ENCODE data around the gene ADPRHL1.

Gene ADPRHL1

GRCh38 chr13:113432506-113433270 is 20.6 kb downstream of the ADPRHL1 start:
- TF ChIP-seq, protein P1, sequence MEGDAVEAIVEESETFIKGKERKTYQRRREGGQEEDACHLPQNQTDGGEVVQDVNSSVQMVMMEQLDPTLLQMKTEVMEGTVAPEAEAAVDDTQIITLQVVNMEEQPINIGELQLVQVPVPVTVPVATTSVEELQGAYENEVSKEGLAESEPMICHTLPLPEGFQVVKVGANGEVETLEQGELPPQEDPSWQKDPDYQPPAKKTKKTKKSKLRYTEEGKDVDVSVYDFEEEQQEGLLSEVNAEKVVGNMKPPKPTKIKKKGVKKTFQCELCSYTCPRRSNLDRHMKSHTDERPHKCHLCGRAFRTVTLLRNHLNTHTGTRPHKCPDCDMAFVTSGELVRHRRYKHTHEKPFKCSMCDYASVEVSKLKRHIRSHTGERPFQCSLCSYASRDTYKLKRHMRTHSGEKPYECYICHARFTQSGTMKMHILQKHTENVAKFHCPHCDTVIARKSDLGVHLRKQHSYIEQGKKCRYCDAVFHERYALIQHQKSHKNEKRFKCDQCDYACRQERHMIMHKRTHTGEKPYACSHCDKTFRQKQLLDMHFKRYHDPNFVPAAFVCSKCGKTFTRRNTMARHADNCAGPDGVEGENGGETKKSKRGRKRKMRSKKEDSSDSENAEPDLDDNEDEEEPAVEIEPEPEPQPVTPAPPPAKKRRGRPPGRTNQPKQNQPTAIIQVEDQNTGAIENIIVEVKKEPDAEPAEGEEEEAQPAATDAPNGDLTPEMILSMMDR (IDR thresholded peaks at IDR 0.05; ENCODE audit: insufficient read depth, low read depth, low read length, missing control alignments) = no peak
- no peak overlapping the region for H3K4me3 ChIP-seq (ENCODE audit: low read depth, low read length)
- no peak for DNase-seq (ENCODE audit: low read depth)

GRCh38 chr13:113431171-113431570 is 22.1 kb downstream of the ADPRHL1 start:
- DNase-seq (ENCODE audit: low read depth) = no peak
- H3K4me3 ChIP-seq (ENCODE audit: low read depth, low read length) = no peak overlapping the region
- TF ChIP-seq, protein P1 (IDR thresholded peaks at IDR 0.05; ENCODE audit: insufficient read depth, low read depth, low read length, missing control alignments) = no peak

DNA sequence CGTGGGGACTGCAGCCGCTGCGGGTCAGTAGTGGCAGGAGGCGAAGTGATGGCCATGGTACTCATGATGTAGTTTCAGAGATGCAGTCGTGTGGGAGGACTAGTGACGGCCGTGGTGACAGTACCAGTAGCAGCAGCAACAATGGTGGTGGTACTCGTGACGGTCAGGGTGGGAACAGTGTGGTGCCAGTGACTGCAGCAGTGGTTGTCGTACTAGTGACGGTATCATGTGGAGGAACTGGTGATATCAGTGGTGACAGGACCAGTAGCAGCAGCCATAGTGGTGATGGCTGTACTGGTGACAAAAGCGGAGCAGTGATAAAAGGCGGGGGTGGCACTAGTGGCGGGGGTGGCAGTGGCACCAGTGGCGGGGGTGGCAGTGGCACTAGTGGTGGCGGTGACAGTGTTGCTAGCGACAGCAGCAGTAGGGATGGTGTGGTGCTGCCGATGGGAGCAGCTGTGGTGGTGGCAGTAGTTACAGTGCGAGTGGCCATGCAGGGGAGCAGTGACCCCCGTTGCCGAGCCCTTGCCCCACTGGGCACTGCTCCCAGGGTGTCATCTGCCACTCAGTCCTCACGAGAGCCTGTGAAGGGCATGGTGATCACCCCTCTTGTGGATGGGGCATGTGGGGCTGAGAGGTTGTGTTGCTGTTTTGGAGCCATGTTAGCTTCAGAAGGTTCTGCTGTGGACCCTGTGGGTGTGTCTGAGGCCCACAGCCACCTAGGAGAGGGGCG is 22.7 kb downstream of the ADPRHL1 start:
- H3K4me3 ChIP-seq (ENCODE audit: low read depth, low read length) = no peak overlapping the region
- TF ChIP-seq, protein P1 (IDR thresholded peaks at IDR 0.05; ENCODE audit: insufficient read depth, low read depth, low read length, missing control alignments) = no peak
- DNase-seq (ENCODE audit: low read depth) = no peak

DNA sequence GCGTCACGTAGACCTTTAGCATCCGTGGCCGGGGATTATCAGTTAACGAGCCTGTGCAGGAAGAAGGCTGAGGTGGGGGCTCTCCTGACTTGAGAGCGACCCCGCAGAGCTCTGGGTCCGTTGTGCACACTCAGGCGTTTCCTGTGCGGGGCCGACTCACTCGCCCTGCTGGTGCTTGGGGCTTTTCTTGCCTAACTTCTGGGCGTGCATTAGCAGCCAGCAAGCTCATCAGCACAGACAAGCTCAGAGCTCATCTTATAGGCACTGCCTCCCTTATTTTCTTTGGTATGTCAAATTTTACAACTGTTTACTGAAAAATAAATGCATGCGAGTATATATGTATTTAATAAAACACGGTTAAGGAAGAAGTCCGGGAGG is 23.7 kb downstream of the ADPRHL1 start:
- TF ChIP-seq, protein P1 (IDR thresholded peaks at IDR 0.05; ENCODE audit: insufficient read depth, low read depth, low read length, missing control alignments) = no peak
- H3K4me3 ChIP-seq (ENCODE audit: low read depth, low read length) = no peak overlapping the region
- DNase-seq (ENCODE audit: low read depth) = no peak

DNA sequence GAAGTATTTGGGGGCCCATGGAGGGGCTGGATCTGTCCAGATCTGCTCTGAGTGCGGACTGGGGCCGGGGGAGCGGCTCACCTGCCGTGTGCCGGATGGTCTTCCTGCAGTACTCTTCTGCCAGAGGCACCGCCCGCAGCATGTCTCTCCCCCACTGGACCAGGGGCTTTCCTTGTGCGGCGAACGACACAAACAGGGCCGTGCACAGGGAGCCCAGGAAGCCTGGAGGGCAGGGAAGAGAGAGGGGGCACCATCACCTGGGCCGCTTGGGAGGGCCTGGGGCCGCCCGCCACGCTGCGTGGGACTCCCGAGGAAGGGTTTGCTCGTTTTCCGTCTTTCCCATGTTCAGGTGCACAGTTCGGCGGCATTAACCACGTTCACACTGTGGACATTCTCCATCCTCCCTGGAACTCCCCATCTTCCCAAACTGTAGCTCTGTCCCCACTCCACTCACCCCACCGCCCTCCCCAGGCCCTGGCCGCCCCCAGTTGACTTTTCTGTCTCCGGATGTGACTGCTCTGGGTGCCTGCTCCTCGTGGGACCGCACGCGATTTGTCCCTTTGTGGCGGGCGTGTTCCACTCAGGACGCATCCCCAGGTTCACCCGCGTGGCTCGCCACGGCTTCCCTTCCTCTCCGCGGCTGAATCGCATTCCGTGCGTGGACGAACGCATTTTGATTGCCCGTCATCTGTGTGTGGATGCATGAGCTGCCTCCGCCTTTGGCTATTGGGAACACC is 24.2 kb downstream of the ADPRHL1 start:
- no peak overlapping the region for H3K4me3 ChIP-seq (ENCODE audit: low read depth, low read length)
- TF ChIP-seq, protein P1 (IDR thresholded peaks at IDR 0.05; ENCODE audit: insufficient read depth, low read depth, low read length, missing control alignments) = no peak
- DNase-seq (ENCODE audit: low read depth) = no peak

GRCh38 chr13:113428469-113428865 is 24.8 kb downstream of the ADPRHL1 start:
- TF ChIP-seq, protein P1 (IDR thresholded peaks at IDR 0.05; ENCODE audit: insufficient read depth, low read depth, low read length, missing control alignments) = no peak
- H3K4me3 ChIP-seq (ENCODE audit: low read depth, low read length) = no peak overlapping the region
- no peak for DNase-seq (ENCODE audit: low read depth)
